Measurements from ENCODE around the gene IFNG.

- no peak for TF ChIP-seq POLR2AphosphoS5 (IDR thresholded peaks at IDR 0.05; ENCODE audit: low read depth)
- no peak for TF ChIP-seq CTCF (IDR thresholded peaks at IDR 0.05; ENCODE audit: insufficient read depth, low read length)
- TF ChIP-seq REST (IDR thresholded peaks at IDR 0.05; ENCODE audit: insufficient replicate concordance, low read depth), result no peak
Measured at GRCh38 chr12:68119250-68119649, 40.3 kb downstream of the IFNG start.
